Measurements from ENCODE around the gene LENG1. TPM values are rescaled to one million over a fixed set of nuclear protein-coding genes. Genes with fewer than 3 reads are reported as not detected.

The LENG1 gene
- total RNA-seq, 1 donor from 2014 or later = 3.7 TPM

GRCh38 chr19:54105796-54106195 is 53.7 kb downstream of the LENG1 start:
- H3K27ac Mint-ChIP-seq (ENCODE audit: unreplicated experiment) = no peak overlapping the region
- no peak overlapping the region for H3K4me3 Mint-ChIP-seq (ENCODE audit: unreplicated experiment)
- H3K36me3 Mint-ChIP-seq (ENCODE audit: unreplicated experiment) = peaks cover 2% of the 10 kb centered on the region
- peaks cover 6% of the 10 kb centered on the region for H3K27me3 Mint-ChIP-seq (ENCODE audit: unreplicated experiment)
- no peak for TF ChIP-seq CTCF (IDR thresholded peaks at IDR 0.05; ENCODE audit: partially characterized antibody, unreplicated experiment)
- no peak for DNase-seq
- peaks cover 8% of the 10 kb centered on the region for H3K9me3 Mint-ChIP-seq (ENCODE audit: unreplicated experiment)
- H3K4me1 Mint-ChIP-seq (ENCODE audit: low read depth, unreplicated experiment) = peaks cover 2% of the 10 kb centered on the region

Other genes with a start within 250 kb of the LENG1 start
- 4.3 TPM for gene CACNG8, start 196.8 kb downstream of the LENG1 start, total RNA-seq (ENCODE audit: unreplicated experiment)
- gene CACNG6, start 168.1 kb downstream of the LENG1 start, total RNA-seq (ENCODE audit: unreplicated experiment) = 0.74 TPM
- gene VSTM1, start 95.8 kb downstream of the LENG1 start, total RNA-seq (ENCODE audit: unreplicated experiment) = not detected
- gene TARM1, start 78.4 kb downstream of the LENG1 start, total RNA-seq (ENCODE audit: unreplicated experiment) = not detected
- gene OSCAR, start 58.9 kb downstream of the LENG1 start, total RNA-seq (ENCODE audit: unreplicated experiment) = not detected
- gene NDUFA3, start 56.9 kb downstream of the LENG1 start, total RNA-seq (ENCODE audit: unreplicated experiment) = 143 TPM
- 21.9 TPM for gene TFPT, start 44.1 kb downstream of the LENG1 start, total RNA-seq (ENCODE audit: unreplicated experiment)
- 55.5 TPM for gene PRPF31, start 44.0 kb downstream of the LENG1 start, total RNA-seq (ENCODE audit: unreplicated experiment)
- 56.9 TPM for gene CNOT3, start 22.0 kb downstream of the LENG1 start, total RNA-seq (ENCODE audit: unreplicated experiment)
- gene TMC4, start 13.4 kb upstream of the LENG1 start, total RNA-seq (ENCODE audit: unreplicated experiment) = not detected
- 62.0 TPM for gene MBOAT7, start 29.9 kb upstream of the LENG1 start, total RNA-seq (ENCODE audit: unreplicated experiment)
- gene TSEN34, start 31.6 kb upstream of the LENG1 start, total RNA-seq (ENCODE audit: unreplicated experiment) = 44.8 TPM
- 557 TPM for gene RPS9, start 41.1 kb upstream of the LENG1 start, total RNA-seq (ENCODE audit: unreplicated experiment)
- not detected for gene LILRB3, start 63.3 kb upstream of the LENG1 start, total RNA-seq (ENCODE audit: unreplicated experiment)
- not detected for gene LILRA6, start 83.1 kb upstream of the LENG1 start, total RNA-seq (ENCODE audit: unreplicated experiment)
- gene LILRB5, start 97.6 kb upstream of the LENG1 start, total RNA-seq (ENCODE audit: unreplicated experiment) = 0.17 TPM
- gene LILRB2, start 121.4 kb upstream of the LENG1 start, total RNA-seq (ENCODE audit: unreplicated experiment) = 0.54 TPM
- gene LILRA5, start 153.4 kb upstream of the LENG1 start, total RNA-seq (ENCODE audit: unreplicated experiment) = not detected
- gene LILRA4, start 179.4 kb upstream of the LENG1 start, total RNA-seq (ENCODE audit: unreplicated experiment) = not detected
- not detected for gene LAIR1, start 205.2 kb upstream of the LENG1 start, total RNA-seq (ENCODE audit: unreplicated experiment)

Measured in glutamatergic neuron (in vitro differentiated cells).